GM23338 (cell line): ENCODE data around the gene NRCAM. TPM values are rescaled to one million over a fixed set of nuclear protein-coding genes. Genes with fewer than 3 reads are reported as not detected.

Experiments
- ATAC-seq: fragments of 200-7000 bp; cut with Tn5 transposase; 3 replicates; pipeline ENCODE4 v1.9.1; 2020
- DNase-seq: peaks from one replicate; pipeline ENCODE4 v3.0.0-alpha.2; 2015; ENCODE audit warnings: low spot score
- H2AFZ ChIP-seq: fragments of 200-600 bp; sonication (generic); 2 replicates; pipeline ENCODE4 v1.8.0; 2016; ENCODE audit warnings: antibody characterized with exemption, mild to moderate bottlenecking, moderate library complexity
- H3F3A ChIP-seq: fragments of 200-600 bp; sonication (generic); replicated peaks from 2 replicates; pipeline ENCODE4 v1.8.0; 2017; ENCODE audit warnings: antibody characterized with exemption, mixed run types, low read depth
- H3K27ac ChIP-seq: fragments of 200-600 bp; sonication (generic); 2 replicates; pipeline ENCODE4 v1.6.1; 2016; ENCODE audit warnings: low read depth
- H3K27me3 ChIP-seq: fragments of 200-600 bp; sonication (generic); 2 replicates; pipeline ENCODE4 v1.8.0; 2016; ENCODE audit warnings: mild to moderate bottlenecking, mixed run types, moderate library complexity; ENCODE audit not compliant: insufficient read depth
- H3K36me3 ChIP-seq: fragments of 200-600 bp; sonication (generic); 2 replicates; pipeline ENCODE4 v1.8.0; 2016; ENCODE audit warnings: mild to moderate bottlenecking; ENCODE audit not compliant: insufficient read depth
- H3K4me1 ChIP-seq: fragments of 200-600 bp; sonication (generic); 2 replicates; pipeline ENCODE4 v1.8.0; 2016; ENCODE audit warnings: mild to moderate bottlenecking, moderate library complexity; ENCODE audit not compliant: insufficient read depth
- H3K4me2 ChIP-seq: fragments of 200-600 bp; sonication (generic); 2 replicates; pipeline ENCODE4 v1.7.1; 2017; ENCODE audit warnings: mixed run types
- H3K4me3 ChIP-seq: fragments of 200-600 bp; sonication (generic); 2 replicates; pipeline ENCODE4 v1.6.1; 2016; ENCODE audit warnings: mixed run types
- H3K79me2 ChIP-seq: fragments of 200-600 bp; sonication (generic); replicated peaks from 2 replicates; pipeline ENCODE4 v1.8.0; 2017; ENCODE audit warnings: mild to moderate bottlenecking; ENCODE audit not compliant: insufficient read depth
- H3K9me2 ChIP-seq: fragments of 200-600 bp; sonication (generic); 2 replicates; pipeline ENCODE4 v1.8.0; 2017; ENCODE audit not compliant: insufficient read depth
- H4K20me1 ChIP-seq: fragments of 200-600 bp; sonication (generic); replicated peaks from 2 replicates; pipeline ENCODE4 v1.8.0; 2017; ENCODE audit warnings: mild to moderate bottlenecking; ENCODE audit not compliant: insufficient read depth
- H3K27ac Mint-ChIP-seq: 2 replicates; pipeline ENCODE4 v1.8.0; 2020; ENCODE audit warnings: inconsistent platforms, mild to moderate bottlenecking, moderate library complexity, mixed read lengths
- H3K27me3 Mint-ChIP-seq: 3 replicates; pipeline ENCODE4 v1.8.0; 2022; ENCODE audit warnings: low read depth, mild to moderate bottlenecking, moderate library complexity, mixed read lengths, inconsistent platforms; ENCODE audit not compliant: insufficient read depth, poor library complexity
- H3K36me3 Mint-ChIP-seq: 3 replicates; pipeline ENCODE4 v1.8.0; 2021; ENCODE audit warnings: low read depth, mild to moderate bottlenecking, inconsistent platforms, moderate library complexity, mixed read lengths
- H3K4me1 Mint-ChIP-seq: 3 replicates; pipeline ENCODE4 v1.8.0; 2020; ENCODE audit warnings: mild to moderate bottlenecking, inconsistent platforms, mixed read lengths
- H3K4me3 Mint-ChIP-seq: 3 replicates; pipeline ENCODE4 v1.8.0; 2021; ENCODE audit warnings: moderate library complexity, mild to moderate bottlenecking, inconsistent platforms, mixed read lengths
- H3K9me3 Mint-ChIP-seq: 3 replicates; pipeline ENCODE4 v1.8.0; 2020; ENCODE audit warnings: moderate library complexity, mild to moderate bottlenecking, inconsistent platforms, mixed read lengths
- CTCF ChIP-seq, 2 experiments: fragments of 200-600 bp in 1 of 2; sonication (generic) in 1 of 2; conservative IDR thresholded peaks; 2 replicates each; pipeline versions ENCODE4 v1.5.1 to v1.6.1; 2016 to 2017; ENCODE audit warnings: antibody characterized with exemption in 2 of 2, low read depth in 2 of 2, mild to moderate bottlenecking in 2 of 2, moderate library complexity in 1 of 2
- ETS1 ChIP-seq: IDR thresholded peaks from 2 replicates; pipeline ENCODE4 v1.6.1; 2016; ENCODE audit warnings: antibody characterized with exemption
- EZH2phosphoT487 ChIP-seq: fragments of 200-600 bp; sonication (generic); IDR thresholded peaks from one replicate; pipeline ENCODE4 v1.8.1; 2018; ENCODE audit warnings: antibody characterized with exemption; ENCODE audit not compliant: unreplicated experiment
- JUNB ChIP-seq: IDR thresholded peaks from one replicate; pipeline ENCODE4 v1.6.1; 2016; ENCODE audit warnings: antibody characterized with exemption; ENCODE audit not compliant: unreplicated experiment
- NANOG ChIP-seq: IDR thresholded peaks from 2 replicates; pipeline ENCODE4 v1.6.1; 2016; ENCODE audit warnings: antibody characterized with exemption, borderline replicate concordance
- POLR2AphosphoS5 ChIP-seq: IDR thresholded peaks from 2 replicates; pipeline ENCODE4 v1.6.1; 2016; ENCODE audit warnings: antibody characterized with exemption, low read depth
- ZNF331 ChIP-seq: fragments of 250-450 bp; sonication (Bioruptor Pico); IDR thresholded peaks from 2 replicates; pipeline ENCODE4 v1.5.0; 2020; ENCODE audit warnings: low read depth, mild to moderate bottlenecking, moderate library complexity
- ZNF462 ChIP-seq: fragments of 250-450 bp; sonication (Bioruptor Pico); IDR thresholded peaks from 2 replicates; pipeline ENCODE4 v1.5.0; 2020; ENCODE audit warnings: mild to moderate bottlenecking, moderate library complexity
- polyA plus RNA-seq: library from polyadenylated mRNA; unstranded; fragments of >200 nt; fragmentation: Nextera tagmentation; extraction: Ambion mirVana; gene quantifications from 2 replicates; pipeline ENCODE4 v1.2.1, GENCODE V29; 2016
- total RNA-seq: library from RNA; depleted of rRNA; stranded (reverse); fragments of >200 nt; shearing (Covaris generic); gene quantifications from 2 replicates; pipeline ENCODE4 v1.2.3, GENCODE V29; 2014

The NRCAM gene
- total and polyA plus RNA-seq, 2 experiments from 2014 or later: 2.5 to 6.8 TPM

GRCh38 chr7:108368466-108368865 lies 87.8 kb downstream of the NRCAM start:
- Histone ChIP-seq H3K27me3 (no peaks in the 10 kb centered on the region), H3K4me2 (no peak overlapping the region), H3K4me3 (no peak overlapping the region), H3F3A (no peaks in the 10 kb centered on the region), H2AFZ (no peak overlapping the region), H3K79me2 (no peaks in the 10 kb centered on the region), H4K20me1 (no peaks in the 10 kb centered on the region), H3K36me3 (no peaks in the 10 kb centered on the region), H3K27ac (no peak overlapping the region), H3K9me2 (no peaks in the 10 kb centered on the region), H3K4me1 (no peaks in the 10 kb centered on the region)
- H3K4me3 Mint-ChIP-seq: no peak overlapping the region
- no peak for ATAC-seq
- no peak overlapping the region for H3K27ac Mint-ChIP-seq
- H3K9me3 Mint-ChIP-seq: no peaks in the 10 kb centered on the region
- no peaks in the 10 kb centered on the region for H3K36me3 Mint-ChIP-seq
- no peak for TF ChIP-seq NANOG
- TF ChIP-seq ZNF462 (CRISPR knock-in tag): no peak
- no peak for TF ChIP-seq ETS1
- no peak for TF ChIP-seq CTCF (conservative IDR thresholded peaks at IDR 0.05; ENCODE audit: low read depth in 2 of 2)
- no peak for TF ChIP-seq EZH2phosphoT487
- TF ChIP-seq JUNB: no peak
- no peak for TF ChIP-seq ZNF331 (CRISPR knock-in tag)
- no peak for TF ChIP-seq POLR2AphosphoS5
- no peaks in the 10 kb centered on the region for H3K27me3 Mint-ChIP-seq
- no peak for DNase-seq
- no peaks in the 10 kb centered on the region for H3K4me1 Mint-ChIP-seq
